ENCODE measurements around the gene HYAL2.

HYAL2 gene

GRCh38 chr3:50330330-50330729 is 7.8 kb upstream of the HYAL2 start:
- no peaks in the 10 kb centered on the region for H4K20me1 ChIP-seq (ENCODE audit: insufficient read depth)
- H3K36me3 ChIP-seq (ENCODE audit: insufficient read depth), result no peaks in the 10 kb centered on the region
- no peak overlapping the region for H2AFZ ChIP-seq (ENCODE audit: low read depth)
- no peak for TF ChIP-seq CTCF (conservative IDR thresholded peaks at IDR 0.05; ENCODE audit: low read depth, low read length)
- H3K27ac ChIP-seq, result no peak overlapping the region
- H3K4me3 ChIP-seq (IDR thresholded peaks at IDR 0.05; ENCODE audit: insufficient read depth, low read depth, low read length), result no peak overlapping the region
- H3K79me2 ChIP-seq (ENCODE audit: insufficient read depth, low read depth), result peaks cover 28% of the 10 kb centered on the region
- H3K4me2 ChIP-seq, result no peak overlapping the region
- H3K9ac ChIP-seq, result no peak overlapping the region
- no peaks in the 10 kb centered on the region for H3K4me1 ChIP-seq (ENCODE audit: low read depth, poor library complexity, severe bottlenecking)
- H3K27me3 ChIP-seq (ENCODE audit: insufficient read depth, low read depth), result no peaks in the 10 kb centered on the region

GRCh38 chr3:50327943-50328691 is 5.6 kb upstream of the HYAL2 start, which contains the start of gene TUSC2:
TSS of gene TUSC2 (minus strand) at chr3:50328223. CDS start at chr3:50328099, 124 bp downstream.
- H4K20me1 ChIP-seq (ENCODE audit: insufficient read depth), result no peaks in the 10 kb centered on the region

GRCh38 chr3:50327129-50327528 is 4.6 kb upstream of the HYAL2 start:
- no peak for TF ChIP-seq CTCF (conservative IDR thresholded peaks at IDR 0.05; ENCODE audit: low read depth, low read length)
- Histone ChIP-seq H3K4me2 (peak overlapping the region; percentile 48), H3K36me3 (ENCODE audit: insufficient read depth) (no peaks in the 10 kb centered on the region), H4K20me1 (ENCODE audit: insufficient read depth) (no peaks in the 10 kb centered on the region), H2AFZ (ENCODE audit: low read depth) (no peak overlapping the region), H3K27ac (no peak overlapping the region), H3K79me2 (ENCODE audit: insufficient read depth, low read depth) (peaks cover 8% of the 10 kb centered on the region; the same call in 1 of the 2 replicates), H3K4me3 (IDR thresholded peaks at IDR 0.05; ENCODE audit: insufficient read depth, low read depth, low read length) (no peak overlapping the region), H3K27me3 (ENCODE audit: insufficient read depth, low read depth) (no peaks in the 10 kb centered on the region), H3K9ac (peak overlapping the region; percentile 77; the same call in 1 of the 2 replicates), H3K4me1 (ENCODE audit: low read depth, poor library complexity, severe bottlenecking) (peaks cover under 1% of the 10 kb centered on the region)

More at GRCh38 chr3:50327943-50328691, 5.6 kb upstream of the HYAL2 start, which contains the start of gene TUSC2:
- H2AFZ ChIP-seq (ENCODE audit: low read depth), result 0 out of 2 replicates have a peak within 1 kb of the TSS, but pooled peaks have one; percentile 8
- peak within 1 kb of the TSS; percentile 48 for H3K4me2 ChIP-seq
- H3K4me1 ChIP-seq (ENCODE audit: low read depth, poor library complexity, severe bottlenecking), result no peaks in the 10 kb centered on the region
- peak within 1 kb of the TSS; percentile 43; the same call in 1 of the 2 replicates for H3K27ac ChIP-seq
- H3K4me3 ChIP-seq (IDR thresholded peaks at IDR 0.05; ENCODE audit: insufficient read depth, low read depth, low read length), result peak within 1 kb of the TSS; percentile 92
- no peaks in the 10 kb centered on the region for H3K36me3 ChIP-seq (ENCODE audit: insufficient read depth)
- no peaks in the 10 kb centered on the region for H3K27me3 ChIP-seq (ENCODE audit: insufficient read depth, low read depth)
- H3K79me2 ChIP-seq (ENCODE audit: insufficient read depth, low read depth), result peaks cover 8% of the 10 kb centered on the region; the same call in 1 of the 2 replicates
- no peak for TF ChIP-seq CTCF (conservative IDR thresholded peaks at IDR 0.05; ENCODE audit: low read depth, low read length)
- peak within 1 kb of the TSS; percentile 77; the same call in 1 of the 2 replicates for H3K9ac ChIP-seq

- no peak for TF ChIP-seq CTCF (conservative IDR thresholded peaks at IDR 0.05; ENCODE audit: low read depth, low read length)
- Histone ChIP-seq H3K4me3 (IDR thresholded peaks at IDR 0.05; ENCODE audit: insufficient read depth, low read depth, low read length) (no peak overlapping the region), H3K27ac (no peak overlapping the region), H3K4me1 (ENCODE audit: low read depth, poor library complexity, severe bottlenecking) (peaks cover 4% of the 10 kb centered on the region), H4K20me1 (ENCODE audit: insufficient read depth) (no peaks in the 10 kb centered on the region), H3K79me2 (ENCODE audit: insufficient read depth, low read depth) (peaks cover 8% of the 10 kb centered on the region; the same call in 1 of the 2 replicates), H3K27me3 (ENCODE audit: insufficient read depth, low read depth) (no peaks in the 10 kb centered on the region), H3K4me2 (no peak overlapping the region), H3K36me3 (ENCODE audit: insufficient read depth) (no peaks in the 10 kb centered on the region), H2AFZ (ENCODE audit: low read depth) (no peak overlapping the region), H3K9ac (no peak overlapping the region)
Observed at GRCh38 chr3:50326182-50326541, 3.6 kb upstream of the HYAL2 start.
